Kidney (tissue), 14 donors: ENCODE data around the gene CBLN3. TPM values are rescaled to one million over a fixed set of nuclear protein-coding genes. Genes with fewer than 3 reads are reported as not detected.

ENCODE experiments used
- DNase-seq, 5 donors: peaks; one replicate each; pipeline ENCODE4 v3.0.0-alpha.2; 2013 to 2020
- FAIRE-seq: peaks from 2 replicates; lab custom pipeline; 2012; peaks lifted over from hg19 to GRCh38; lab: Jason Lieb, UNC
- H3K27ac ChIP-seq, 2 donors: one replicate each; pipeline ENCODE4 v1.7.0; 2013; ENCODE audit warnings: low read depth in 2 of 2, low read length in 2 of 2, inconsistent platforms in 1 of 2
- H3K27me3 ChIP-seq: one replicate; pipeline ENCODE4 v1.7.1; 2013; ENCODE audit warnings: low read length, inconsistent platforms; ENCODE audit not compliant: control insufficient read depth, insufficient read depth
- H3K36me3 ChIP-seq, 3 donors: one replicate each; pipeline versions ENCODE4 v1.7.0 to v1.7.1; 2013; ENCODE audit warnings: low read length in 3 of 3, control low read depth in 1 of 3, inconsistent platforms in 1 of 3; ENCODE audit not compliant: insufficient read depth in 3 of 3, control insufficient read depth in 2 of 3
- H3K4me1 ChIP-seq, 3 donors: one replicate each; pipeline versions ENCODE4 v1.7.0 to v1.7.1; 2013; ENCODE audit warnings: low read length in 3 of 3, inconsistent platforms in 1 of 3, low read depth in 1 of 3; ENCODE audit not compliant: control insufficient read depth in 2 of 3, insufficient read depth in 2 of 3
- H3K4me3 ChIP-seq, 3 donors: one replicate each; pipeline versions ENCODE4 v1.7.0 to v1.8.1; 2013; ENCODE audit warnings: low read length in 3 of 3, control low read depth in 1 of 3, inconsistent platforms in 1 of 3
- H3K9ac ChIP-seq, 3 donors: one replicate each; pipeline versions ENCODE4 v1.7.0 to v1.7.1; 2013; ENCODE audit warnings: low read length in 3 of 3, control low read depth in 1 of 3, inconsistent platforms in 1 of 3
- H3K9me3 ChIP-seq, 3 donors: one replicate each; pipeline versions ENCODE4 v1.7.0 to v1.7.1; 2013; ENCODE audit warnings: low read length in 3 of 3, control low read depth in 1 of 3, inconsistent platforms in 1 of 3; ENCODE audit not compliant: control insufficient read depth in 2 of 3, insufficient read depth in 1 of 3
- CTCF ChIP-seq: IDR thresholded peaks from 3 replicates; pipeline ENCODE4 v1.5.1; 2012; ENCODE audit warnings: mild to moderate bottlenecking, moderate library complexity, borderline replicate concordance; ENCODE audit not compliant: insufficient read depth; ENCODE audit errors: extremely low read depth
- intact Hi-C: fragments of 100-400 bp; cut with DNase I; formaldehyde crosslinking; loops from one replicate; pipeline ENCODE4 v1.11.1; 2022
- polyA plus RNA-seq: library from polyadenylated mRNA; stranded (reverse); fragments of 350-450 nt; fragmentation: Illumina TruSeq; extraction: RNeasy Lipid Tissue Mini Kit (QIAGEN cat#74804); gene quantifications from one replicate; pipeline ENCODE4 v1.2.3, GENCODE V29; 2014; ENCODE audit warnings: low read depth, low replicate concordance; ENCODE audit not compliant: insufficient read depth
- total RNA-seq: library from RNA; stranded (reverse); fragmentation: NEBNext Ultra II Directional; extraction: Animal tissue kit (Norgen Biotek cat#: 25700); gene quantifications from one replicate; pipeline ENCODE4 v1.2.1, GENCODE V29; 2021
- donor health status: control.
- donor health status: control.
- donor health status: control.
- donor health status: control.
- donor health status: control.
- donor health status: DM: yes; HTN: yes; CAD: no.
- donor health status: Normal renal cell carcinoma (clear cell type).

The CBLN3 gene
- total and polyA plus RNA-seq, 2 donors from 2014 or later, result 1.3 to 2.6 TPM

DNA sequence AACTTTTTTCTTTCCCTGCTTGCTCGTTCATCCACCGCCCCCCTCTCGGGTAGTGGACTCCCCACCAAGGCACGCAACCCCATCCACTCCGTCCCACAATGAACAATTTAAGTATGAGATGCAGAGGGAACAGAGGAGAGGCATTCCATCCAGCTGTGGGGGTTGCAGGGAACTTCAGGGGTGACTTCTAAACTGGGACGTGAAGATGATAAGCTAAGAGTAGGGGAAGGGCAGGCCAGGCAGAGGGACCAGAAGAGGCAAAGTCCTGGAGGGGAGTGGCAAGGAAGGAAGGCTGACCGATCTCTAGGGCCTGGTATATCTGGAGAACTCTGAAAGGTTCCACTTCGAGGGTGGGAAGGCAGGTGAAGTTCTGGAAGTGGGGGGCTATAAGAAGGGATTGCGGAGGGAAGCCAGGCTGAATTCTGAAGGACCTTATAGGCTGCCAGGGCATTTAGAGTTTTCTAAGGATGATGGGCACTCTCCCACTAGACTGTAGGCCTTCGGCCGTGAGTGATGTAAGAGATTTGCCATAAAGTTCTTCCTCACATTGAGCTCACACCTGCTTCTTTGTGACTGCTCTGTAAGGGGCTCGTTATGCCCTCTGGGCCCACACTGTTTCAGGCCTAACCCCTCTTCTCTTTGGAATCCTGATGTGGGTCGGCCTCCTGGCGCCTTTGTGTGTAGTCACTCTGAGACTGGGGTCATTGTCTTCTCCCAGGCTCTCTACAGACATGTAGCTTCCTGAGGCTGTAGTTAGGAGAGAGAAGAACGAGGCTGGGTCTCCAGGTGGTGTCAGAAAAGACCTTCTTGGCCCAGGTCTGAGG is 49.3 kb downstream of the CBLN3 start:
- Histone ChIP-seq H3K27me3 (no peaks in the 10 kb centered on the region), H3K36me3 (peaks cover 0 to 2% (median 0%) of the 10 kb centered on the region in 3 donors), H3K27ac (no peak overlapping the region), H3K9ac (no peak overlapping the region), H3K4me1 (no peaks in the 10 kb centered on the region), H3K9me3 (no peaks in the 10 kb centered on the region), H3K4me3 (no peak overlapping the region)
- intact Hi-C loops, result loop anchor here (10.0 kb wide), 1 partner anchor 45 kb away; the partner anchor contains the start of genes CBLN3 and KHNYN
- FAIRE-seq, result no peak
- TF ChIP-seq CTCF, result no peak
- peak in 1 of 5 donors; percentile 17 for DNase-seq

DNA sequence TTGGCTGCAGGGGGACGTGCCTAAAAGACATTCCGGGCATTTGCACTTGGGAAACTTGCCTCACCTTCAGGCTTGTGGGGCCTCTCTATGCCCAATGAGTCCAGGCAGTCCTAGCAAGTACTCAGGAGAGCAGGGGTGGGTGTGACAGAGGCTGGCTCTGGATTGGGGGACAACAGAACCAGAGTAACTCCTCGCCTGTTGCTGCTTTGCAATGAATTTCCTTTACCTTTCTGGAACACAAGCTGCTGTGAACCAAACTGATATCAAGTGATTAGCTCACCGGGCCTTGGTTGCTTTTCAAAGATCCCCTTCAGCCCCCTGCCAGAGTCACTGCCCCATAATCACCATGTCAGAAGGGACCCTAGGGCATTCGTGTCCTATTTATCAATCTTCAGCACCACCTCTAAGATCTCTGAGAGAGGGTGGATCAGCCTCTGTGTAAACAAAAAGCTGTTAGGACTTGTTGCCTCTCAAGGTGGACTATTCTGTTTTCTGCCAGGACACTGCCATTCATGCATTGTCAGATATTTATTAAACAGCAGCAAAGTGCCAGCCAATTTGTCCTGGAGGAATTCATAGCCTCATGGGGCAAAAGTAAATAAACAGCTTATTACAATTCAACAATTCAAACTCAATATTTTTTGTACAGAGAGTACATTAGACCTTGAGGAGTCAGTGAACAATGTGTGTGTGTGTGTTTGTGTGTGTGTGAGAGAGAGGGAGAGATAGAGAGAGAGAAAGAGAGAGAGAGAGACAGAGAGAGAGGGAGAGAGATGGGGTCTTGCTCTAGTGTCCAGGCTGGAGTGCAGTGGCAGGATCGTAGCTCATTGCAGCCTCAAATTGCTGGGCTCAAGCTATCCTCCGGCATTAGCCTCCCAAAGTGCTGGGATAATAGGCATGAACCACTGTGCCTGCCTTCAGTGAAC is 50.2 kb downstream of the CBLN3 start:
- DNase-seq (no peak), FAIRE-seq (no peak)
- no peaks in the 10 kb centered on the region for H3K4me1 ChIP-seq
- H3K9me3 ChIP-seq, result no peaks in the 10 kb centered on the region
- intact Hi-C loops, result loop anchor here (10.0 kb wide), 1 partner anchor 46 kb away; the partner anchor contains the start of genes CBLN3 and KHNYN
- no peaks in the 10 kb centered on the region for H3K27me3 ChIP-seq
- H3K36me3 ChIP-seq, result peaks cover 0 to 2% (median 0%) of the 10 kb centered on the region in 3 donors
- no peak overlapping the region for H3K9ac ChIP-seq
- H3K27ac ChIP-seq, result no peak overlapping the region
- no peak for TF ChIP-seq CTCF
- no peak overlapping the region for H3K4me3 ChIP-seq

GRCh38 chr14:24378327-24378726 is 51.1 kb downstream of the CBLN3 start:
- no peak overlapping the region for H3K9ac ChIP-seq
- intact Hi-C loops, result loop anchor here (10.0 kb wide), 1 partner anchor 46 kb away; the partner anchor contains the start of genes CBLN3 and KHNYN
- H3K27me3 ChIP-seq, result no peaks in the 10 kb centered on the region
- no peaks in the 10 kb centered on the region for H3K9me3 ChIP-seq
- TF ChIP-seq CTCF, result no peak
- H3K27ac ChIP-seq, result no peak overlapping the region
- H3K4me1 ChIP-seq, result no peaks in the 10 kb centered on the region
- H3K4me3 ChIP-seq, result no peak overlapping the region
- DNase-seq, result no peak
- peaks cover 0 to 2% (median 0%) of the 10 kb centered on the region in 3 donors for H3K36me3 ChIP-seq
- FAIRE-seq, result no peak
